Brain microvascular endothelial cell (primary cell): ENCODE measurements around the gene TMEM33.

ENCODE experiments used
- DNase-seq: peaks from one replicate; pipeline ENCODE4 v3.0.0-alpha.2; 2020
- H3K27ac ChIP-seq: fragments of 250-450 bp; sonication (Bioruptor Pico); 2 replicates; pipeline ENCODE4 v1.5.1; 2020; ENCODE audit warnings: mild to moderate bottlenecking, moderate library complexity
- H3K27me3 ChIP-seq: fragments of 250-450 bp; sonication (Bioruptor Pico); replicated peaks from 2 replicates; pipeline ENCODE4 v1.5.1; 2020; ENCODE audit warnings: mild to moderate bottlenecking
- H3K36me3 ChIP-seq: fragments of 250-450 bp; sonication (Bioruptor Pico); replicated peaks from 2 replicates; pipeline ENCODE4 v1.5.1; 2020; ENCODE audit warnings: mild to moderate bottlenecking
- H3K4me3 ChIP-seq: 2 replicates; pipeline ENCODE4 v1.5.1; 2011; ENCODE audit warnings: low read depth, mild to moderate bottlenecking, control low read depth, low read length, moderate library complexity
- CTCF ChIP-seq: IDR thresholded peaks from 2 replicates; pipeline ENCODE4 v1.5.1; 2011; ENCODE audit warnings: low read depth, mild to moderate bottlenecking, moderate library complexity, low read length, control low read depth, inconsistent platforms; ENCODE audit errors: missing control alignments
- in situ Hi-C: cut with HindIII; loops from 2 replicates; pipeline ENCODE4 v1.10.0; 2017; ENCODE audit warnings: low sequenced_read_pairs, low pct_ligation_motif_present

TMEM33 gene

GRCh38 chr4:41932988-41933387 lies 2.2 kb upstream of the TMEM33 start:
- in situ Hi-C loops = no loop called here

DNA sequence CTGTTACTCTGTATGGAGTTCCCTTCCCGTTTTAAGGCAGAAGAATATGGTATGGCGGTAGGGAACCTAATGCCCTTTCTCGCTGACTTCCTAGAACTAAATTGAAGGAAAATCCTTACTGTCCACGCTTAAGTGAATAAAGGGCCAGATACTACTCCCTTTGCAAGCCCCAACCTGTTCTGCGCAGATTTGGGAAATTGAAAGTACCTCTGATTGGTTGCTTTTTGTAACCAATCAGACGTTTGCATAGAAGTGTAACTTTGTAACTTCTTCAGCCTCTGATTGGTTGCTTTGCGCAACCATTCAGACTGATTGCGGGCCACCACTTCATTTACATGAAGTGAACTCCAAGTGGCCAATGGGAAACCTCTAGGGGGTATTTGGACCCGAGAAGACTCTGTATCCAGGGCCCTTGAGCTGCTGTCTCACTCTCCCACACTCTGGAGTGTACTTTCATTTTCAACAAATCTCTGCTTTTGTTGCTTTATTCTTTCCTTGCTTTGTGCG lies 1.2 kb upstream of the TMEM33 start:
- Histone ChIP-seq H3K27me3 (no peaks in the 10 kb centered on the region), H3K36me3 (peaks cover 5% of the 10 kb centered on the region), H3K27ac (no peak overlapping the region), H3K4me3 (no peak overlapping the region)
- in situ Hi-C loops = no loop called here
- no peak for TF ChIP-seq CTCF
- no peak for DNase-seq

More at GRCh38 chr4:41932988-41933387, 2.2 kb upstream of the TMEM33 start:
- Histone ChIP-seq H3K36me3 (peaks cover 4% of the 10 kb centered on the region), H3K4me3 (no peak overlapping the region), H3K27me3 (no peaks in the 10 kb centered on the region), H3K27ac (no peak overlapping the region)
- TF ChIP-seq CTCF = no peak
- DNase-seq = no peak

DNA sequence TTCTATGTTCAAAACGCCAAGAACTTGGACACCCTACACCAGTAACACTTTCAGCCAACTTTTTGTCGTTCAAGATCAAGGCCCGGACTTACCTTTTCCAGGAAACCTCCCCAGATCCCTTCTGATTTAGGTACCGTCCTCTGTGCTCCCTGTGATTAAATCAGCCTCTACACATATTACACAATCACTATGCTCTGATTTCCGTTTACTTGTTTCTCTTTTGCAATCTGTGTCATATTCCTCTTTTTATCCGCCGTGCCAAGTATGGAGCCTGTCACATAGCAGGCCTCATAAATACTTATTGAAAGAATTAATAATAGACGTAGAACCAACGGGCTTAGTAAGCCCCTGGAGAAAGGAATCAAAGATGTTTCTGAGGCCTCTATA lies 722 bp upstream of the TMEM33 start:
- H3K36me3 ChIP-seq = peaks cover 9% of the 10 kb centered on the region

DNA sequence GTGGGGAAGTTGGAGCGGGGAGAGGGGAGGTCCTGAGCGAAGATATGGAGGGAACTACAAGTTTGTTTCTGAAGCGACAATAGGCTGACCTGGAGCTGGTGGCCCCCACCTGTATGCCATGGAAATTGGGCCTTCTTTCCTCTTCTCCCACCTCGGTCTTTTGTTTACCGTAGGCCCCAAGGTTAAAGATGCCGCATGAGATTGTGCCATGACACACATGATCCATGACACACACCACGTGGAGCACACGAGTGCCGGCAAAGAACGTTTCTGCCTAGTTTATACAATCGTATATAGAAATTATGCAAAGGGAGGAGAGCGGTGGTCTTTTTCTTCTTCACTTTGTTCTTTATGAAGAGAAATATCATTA lies 408 bp downstream of the TMEM33 start:
- H3K4me3 ChIP-seq = peak overlapping the region; percentile 97

More for the DNA sequence above, 722 bp upstream of the TMEM33 start:
- no peak for DNase-seq
- Histone ChIP-seq H3K27ac (no peak overlapping the region), H3K4me3 (peak overlapping the region; percentile 97), H3K27me3 (no peaks in the 10 kb centered on the region)
- in situ Hi-C loops = no loop called here
- TF ChIP-seq CTCF = no peak

GRCh38 chr4:41939016-41939626 lies 3.9 kb downstream of the TMEM33 start:
- no peak for TF ChIP-seq CTCF
- Histone ChIP-seq H3K27me3 (no peaks in the 10 kb centered on the region), H3K36me3 (peaks cover 18% of the 10 kb centered on the region), H3K4me3 (no peak overlapping the region), H3K27ac (no peak overlapping the region)
- DNase-seq = no peak
- in situ Hi-C loops = no loop called here

More for the DNA sequence above, 408 bp downstream of the TMEM33 start:
- in situ Hi-C loops = no loop called here
- Histone ChIP-seq H3K27ac (peak overlapping the region; percentile 66), H3K36me3 (peaks cover 11% of the 10 kb centered on the region), H3K27me3 (no peaks in the 10 kb centered on the region)
- DNase-seq = no peak
- TF ChIP-seq CTCF = no peak

DNA sequence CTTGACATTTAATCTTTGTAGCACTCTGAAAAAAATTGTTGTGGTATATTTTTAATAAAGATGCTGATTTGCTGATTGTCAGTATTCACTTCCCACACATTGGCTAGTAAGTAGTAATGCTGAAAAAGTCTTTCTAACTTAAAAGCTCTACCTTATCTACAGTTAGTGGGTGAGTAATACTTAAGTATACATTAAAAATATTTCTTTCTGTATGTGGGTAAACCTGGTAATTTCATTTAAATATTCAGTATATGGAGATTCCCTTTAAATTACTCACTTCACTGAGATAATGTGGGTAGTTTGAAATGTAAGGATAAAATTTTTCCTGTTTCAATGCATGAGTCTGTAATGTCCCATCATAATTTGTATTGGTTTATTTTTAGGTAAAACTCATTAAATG lies 5.6 kb downstream of the TMEM33 start:
- TF ChIP-seq CTCF = no peak
- peaks cover 17% of the 10 kb centered on the region for H3K36me3 ChIP-seq
- H3K4me3 ChIP-seq = no peak overlapping the region
- in situ Hi-C loops = no loop called here
- no peak for DNase-seq
- no peak overlapping the region for H3K27ac ChIP-seq
- no peaks in the 10 kb centered on the region for H3K27me3 ChIP-seq
